ENCODE results near the gene PADI4. TPM values are rescaled to one million over a fixed set of nuclear protein-coding genes. Genes with fewer than 3 reads are reported as not detected.

Gene PADI4
- total and polyA plus RNA-seq, 2 of the 4 experiments (the other 2 are of a cell fraction): not detected

DNA sequence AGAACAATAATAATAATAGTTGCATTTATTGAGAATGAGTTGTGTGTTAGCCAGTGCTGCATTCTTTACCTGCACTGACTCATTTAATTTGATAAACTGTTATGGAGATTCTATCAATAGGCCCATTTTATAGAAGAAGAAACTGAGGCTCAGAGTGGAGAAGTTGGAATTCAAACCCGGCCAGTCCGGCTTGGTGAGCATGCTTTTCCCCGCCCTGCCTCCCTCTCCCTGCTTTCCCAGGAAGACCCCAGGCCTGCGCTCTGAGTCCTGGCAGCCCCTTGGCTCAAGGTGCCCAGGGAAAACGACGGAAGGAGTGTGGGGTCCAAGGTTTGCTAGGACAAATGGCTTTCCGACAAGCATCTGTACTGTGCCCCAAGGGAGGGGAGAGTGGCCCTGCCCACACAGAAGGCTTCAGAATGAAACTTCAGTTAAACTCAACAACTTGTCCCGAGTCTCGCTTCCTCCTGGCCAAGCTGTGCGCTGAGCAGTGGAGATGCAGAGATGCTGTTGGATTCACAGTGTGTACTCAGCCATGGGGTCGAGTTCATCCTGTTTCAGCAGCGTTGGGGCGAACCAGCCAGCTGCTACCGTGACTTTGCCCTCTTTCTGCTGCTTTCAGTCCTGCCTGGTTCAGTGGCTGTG lies 40.7 kb downstream of the PADI4 start:
- Histone ChIP-seq H3K18ac (ENCODE audit: low read depth, low read length) (no peak overlapping the region), H3K36me3 (ENCODE audit: control insufficient read depth, insufficient read depth, low read length) (no peaks in the 10 kb centered on the region), H2BK120ac (ENCODE audit: low read depth, low read length) (no peak overlapping the region), H2BK20ac (ENCODE audit: low read depth, low read length) (no peak overlapping the region), H3K9ac (ENCODE audit: low read depth, low read length) (no peak overlapping the region), H3K4ac (ENCODE audit: low read depth, low read length) (no peak overlapping the region), H2AK5ac (ENCODE audit: low read depth, low read length) (no peak overlapping the region; the same call in 1 of the 2 replicates), H2AK9ac (replicated peaks; ENCODE audit: low read depth, low read length, poor library complexity) (no peak overlapping the region), H4K91ac (ENCODE audit: insufficient read depth, low read depth, low read length) (no peak overlapping the region), H2AFZ (replicated peaks; ENCODE audit: low read length, poor library complexity) (peak overlapping the region; percentile 63), H4K5ac (ENCODE audit: low read depth, low read length) (no peak overlapping the region), H3K79me1 (ENCODE audit: low read depth in 1 of 2, low read length in 2 of 2) (no peaks in the 10 kb centered on the region), H2BK15ac (ENCODE audit: low read depth, low read length) (no peak overlapping the region), H3K27me3 (ENCODE audit: control insufficient read depth, insufficient read depth, low read length) (peaks cover 16% of the 10 kb centered on the region), H3K27ac (ENCODE audit: insufficient read depth, low read length) (no peak overlapping the region), H2BK5ac (ENCODE audit: low read depth, low read length, poor library complexity, severe bottlenecking) (no peak overlapping the region), H3K9me3 (ENCODE audit: control insufficient read depth, insufficient read depth, low read length) (no peaks in the 10 kb centered on the region), H3K4me2 (ENCODE audit: low read depth, low read length) (no peak overlapping the region), H3K9me1 (ENCODE audit: insufficient read depth, low read length) (no peaks in the 10 kb centered on the region; the same call in 1 of the 2 replicates), H4K8ac (ENCODE audit: low read depth in 2 of 2, low read length in 2 of 2) (no peak overlapping the region), H3K14ac (replicated peaks; ENCODE audit: low read depth, low read length) (no peak overlapping the region), H3K4me1 (ENCODE audit: control insufficient read depth, insufficient read depth, low read length) (no peaks in the 10 kb centered on the region), H4K20me1 (ENCODE audit: insufficient read depth, low read length) (no peaks in the 10 kb centered on the region; the same call in 1 of the 2 replicates), H3K4me3 (ENCODE audit: insufficient read depth, low read depth, low read length) (no peak overlapping the region), H3K56ac (ENCODE audit: extremely low read depth, insufficient read depth, low read length) (no peak overlapping the region), H3K23ac (ENCODE audit: low read depth, low read length) (no peak overlapping the region)
- no peak for ATAC-seq (ENCODE audit: low read depth)
- no TSS peak for BruUV-seq (replicated peaks)
- ChIA-PET CTCF (no interaction called here), POLR2A (ENCODE audit: unreplicated experiment) (interaction anchor here (0.5 kb wide), 1 partner anchor 1255 kb away, joined by 3 read pairs; no protein-coding TSS in a partner anchor)
- dilution Hi-C loops (cut with HindIII; ENCODE audit: low sequenced_read_pairs, unreplicated experiment): no loop called here
- in situ Hi-C loops (cut with MboI; ENCODE audit: low sequenced_read_pairs): no loop called here
- DNase-seq: no peak
- intact Hi-C loops (cut with micrococcal nuclease): no loop called here
- 40% methylated on average over 7 of the region's 14 CpGs; no CpG with 5 or more reads in 1 of the 2 experiments for WGBS, 2 experiments (ENCODE audit: extremely low coverage in 2 of 2, insufficient read length in 1 of 2)
- TF ChIP-seq, protein P1, sequence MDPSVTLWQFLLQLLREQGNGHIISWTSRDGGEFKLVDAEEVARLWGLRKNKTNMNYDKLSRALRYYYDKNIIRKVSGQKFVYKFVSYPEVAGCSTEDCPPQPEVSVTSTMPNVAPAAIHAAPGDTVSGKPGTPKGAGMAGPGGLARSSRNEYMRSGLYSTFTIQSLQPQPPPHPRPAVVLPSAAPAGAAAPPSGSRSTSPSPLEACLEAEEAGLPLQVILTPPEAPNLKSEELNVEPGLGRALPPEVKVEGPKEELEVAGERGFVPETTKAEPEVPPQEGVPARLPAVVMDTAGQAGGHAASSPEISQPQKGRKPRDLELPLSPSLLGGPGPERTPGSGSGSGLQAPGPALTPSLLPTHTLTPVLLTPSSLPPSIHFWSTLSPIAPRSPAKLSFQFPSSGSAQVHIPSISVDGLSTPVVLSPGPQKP (IDR thresholded peaks at IDR 0.05; ENCODE audit: borderline replicate concordance, low read depth, low read length): no peak
- TF ChIP-seq CEBPB (IDR thresholded peaks at IDR 0.05; ENCODE audit: low read depth, low read length): no peak
- no peak for TF ChIP-seq RFX5 (IDR thresholded peaks at IDR 0.05; ENCODE audit: low read depth, low read length)
- TF ChIP-seq MAFK (IDR thresholded peaks at IDR 0.05; ENCODE audit: low read depth, low read length): no peak
- TF ChIP-seq NFE2L2 (IDR thresholded peaks at IDR 0.05; ENCODE audit: low read depth, low read length): no peak
- no peak for TF ChIP-seq SMC3 (IDR thresholded peaks at IDR 0.05; ENCODE audit: low read depth, low read length)
- no peak for TF ChIP-seq MAZ (IDR thresholded peaks at IDR 0.05; ENCODE audit: borderline replicate concordance, low read depth, low read length)
- no peak for TF ChIP-seq MXI1 (IDR thresholded peaks at IDR 0.05; ENCODE audit: borderline replicate concordance, low read depth, low read length)
- no peak for TF ChIP-seq POLR2A (IDR thresholded peaks at IDR 0.05; ENCODE audit: low read depth, low read length)

All from IMR-90 (cell line).